GM21447 (cell line): ENCODE results near the gene SAV1.
"Not testable (repeated sequence)": the region's sequence is repeated elsewhere in the genome, so short reads cannot be mapped to it uniquely, and the experiment has no call there.

ENCODE experiments used
- ATAC-seq: cut with Tn5 transposase; IDR thresholded peaks from one replicate; pipeline ENCODE4 v1.9.1; 2021; ENCODE audit not compliant: unreplicated experiment

Gene SAV1

GRCh38 chr14:50666772-50667683, 1.1 kb downstream of the SAV1 start:
- peak; percentile 33 for ATAC-seq

GRCh38 chr14:50665300-50665699, 2.8 kb downstream of the SAV1 start:
- not testable (repeated sequence) for ATAC-seq

GRCh38 chr14:50664579-50664978, 3.5 kb downstream of the SAV1 start:
- ATAC-seq: not testable (repeated sequence)

- no peak for ATAC-seq
Measured at GRCh38 chr14:50659327-50659974, 8.7 kb downstream of the SAV1 start.

- no peak for ATAC-seq
Measured at GRCh38 chr14:50658203-50658602, 9.9 kb downstream of the SAV1 start.

GRCh38 chr14:50657753-50658152, 10.4 kb downstream of the SAV1 start:
- no peak for ATAC-seq

GRCh38 chr14:50656776-50657175, 11.3 kb downstream of the SAV1 start:
- no peak for ATAC-seq

GRCh38 chr14:50649691-50650090, 18.4 kb downstream of the SAV1 start:
- peak; percentile 47 for ATAC-seq

GRCh38 chr14:50647753-50648152, 20.4 kb downstream of the SAV1 start:
- ATAC-seq: no peak

GRCh38 chr14:50647282-50647681, 20.8 kb downstream of the SAV1 start:
- peak; percentile 96 for ATAC-seq

- ATAC-seq: no peak
Measured at GRCh38 chr14:50635141-50635540, 33.0 kb downstream of the SAV1 start.

GRCh38 chr14:50633954-50634353, 34.2 kb downstream of the SAV1 start:
- ATAC-seq: no peak

GRCh38 chr14:50631408-50631821, 36.7 kb downstream of the SAV1 start:
- no peak for ATAC-seq

GRCh38 chr14:50624947-50625346, 43.2 kb downstream of the SAV1 start:
- not testable (repeated sequence) for ATAC-seq

GRCh38 chr14:50624447-50624846, 43.7 kb downstream of the SAV1 start:
- no peak for ATAC-seq

- ATAC-seq: no peak
Measured at GRCh38 chr14:50622978-50623377, 45.1 kb downstream of the SAV1 start.

GRCh38 chr14:50620341-50620740, 47.8 kb downstream of the SAV1 start:
- ATAC-seq: no peak

- ATAC-seq: no peak
Measured at GRCh38 chr14:50619569-50620141, 48.5 kb downstream of the SAV1 start.

- ATAC-seq: no peak
Measured at GRCh38 chr14:50616275-50616674, 51.8 kb downstream of the SAV1 start.

GRCh38 chr14:50615552-50615951, 52.6 kb downstream of the SAV1 start:
- ATAC-seq: no peak

GRCh38 chr14:50615056-50615455, 53.0 kb downstream of the SAV1 start:
- ATAC-seq: no peak

GRCh38 chr14:50612806-50613205, 55.3 kb downstream of the SAV1 start:
- no peak for ATAC-seq
